GM12878 (cell line): ENCODE results near the gene GATAD2B. TPM values are rescaled to one million over a fixed set of nuclear protein-coding genes. Genes with fewer than 3 reads are reported as not detected.

Experiments used
- BACH1 ChIP-seq: fragments of 450-650 bp; IDR thresholded peaks from 2 replicates; pipeline ENCODE4 v1.6.1; 2017; ENCODE audit warnings: mild to moderate bottlenecking, borderline replicate concordance
- BMI1 ChIP-seq: fragments of 450-650 bp; IDR thresholded peaks from 2 replicates; pipeline ENCODE4 v1.6.1; 2016; ENCODE audit warnings: mild to moderate bottlenecking, moderate library complexity, borderline replicate concordance
- CBFB ChIP-seq: IDR thresholded peaks from 2 replicates; pipeline ENCODE4 v1.6.1; 2016; ENCODE audit warnings: antibody characterized with exemption, low read depth
- CHD2 ChIP-seq: IDR thresholded peaks from 2 replicates; pipeline ENCODE4 v1.6.1; 2011; ENCODE audit warnings: low read depth, low read length, improper control_type of control experiment, borderline replicate concordance
- HDGF ChIP-seq: fragments of 450-650 bp; IDR thresholded peaks from 2 replicates; pipeline ENCODE4 v1.6.1; 2016; ENCODE audit warnings: antibody characterized with exemption
- IRF3 ChIP-seq: fragments of 450-650 bp; IDR thresholded peaks from 2 replicates; pipeline ENCODE4 v1.6.1; 2014; ENCODE audit warnings: mild to moderate bottlenecking
- IRF5 ChIP-seq: fragments of 450-650 bp; IDR thresholded peaks from 2 replicates; pipeline ENCODE4 v1.6.1; 2017; ENCODE audit warnings: borderline replicate concordance
- MAX ChIP-seq: IDR thresholded peaks from 2 replicates; pipeline ENCODE4 v1.6.1; 2012; ENCODE audit warnings: low read depth, low read length, improper control_type of control experiment
- NBN ChIP-seq: fragments of 450-650 bp; IDR thresholded peaks from 2 replicates; pipeline ENCODE4 v1.6.1; 2016
- NR2C1 ChIP-seq: fragments of 450-650 bp; IDR thresholded peaks from 2 replicates; pipeline ENCODE4 v1.6.1; 2017; ENCODE audit warnings: antibody characterized with exemption, mild to moderate bottlenecking, moderate library complexity
- NRF1 ChIP-seq: conservative IDR thresholded peaks from 2 replicates; pipeline ENCODE4 v1.6.1; 2011; ENCODE audit warnings: mild to moderate bottlenecking, low read depth, low read length, improper control_type of control experiment
- PAX5 ChIP-seq: IDR thresholded peaks from 2 replicates; pipeline ENCODE4 v1.6.1; 2011; ENCODE audit warnings: low read depth, low read length, borderline replicate concordance
- POLR2A ChIP-seq: IDR thresholded peaks from 2 replicates; pipeline ENCODE4 v1.6.1; 2011; ENCODE audit warnings: low read depth, mild to moderate bottlenecking, low read length
- POLR2AphosphoS2 ChIP-seq: IDR thresholded peaks from 2 replicates; pipeline ENCODE4 v1.6.1; 2011; ENCODE audit warnings: low read depth, mild to moderate bottlenecking, low read length, improper control_type of control experiment, moderate library complexity
- RAD51 ChIP-seq: fragments of 450-650 bp; IDR thresholded peaks from 2 replicates; pipeline ENCODE4 v1.6.1; 2016; ENCODE audit warnings: moderate library complexity, mild to moderate bottlenecking, inconsistent platforms
- SRF ChIP-seq, 2 experiments: IDR thresholded peaks; 2 replicates each; pipeline ENCODE4 v1.6.1; 2011; ENCODE audit warnings: low read depth in 2 of 2, low read length in 2 of 2, mild to moderate bottlenecking in 1 of 2, moderate library complexity in 1 of 2
- STAT3 ChIP-seq: IDR thresholded peaks from 2 replicates; pipeline ENCODE4 v1.6.1; 2011; ENCODE audit warnings: low read depth, low read length, improper control_type of control experiment
- TCF7 ChIP-seq: IDR thresholded peaks from 2 replicates; pipeline ENCODE4 v1.6.1; 2014; ENCODE audit warnings: antibody characterized with exemption, borderline replicate concordance
- ZNF384 ChIP-seq: IDR thresholded peaks from 2 replicates; pipeline ENCODE4 v1.6.1; 2012; ENCODE audit warnings: low read depth, mild to moderate bottlenecking, low read length, improper control_type of control experiment, borderline replicate concordance
- polyA plus RNA-seq, 11 experiments: library from polyadenylated mRNA; depleted of rRNA in 4 of 11; unstranded in 6 of 11; stranded (reverse) in 5 of 11; fragments of >200 nt; fragmentation: Nextera tagmentation in 4 of 11; fragmentation: Illumina TruSeq in 1 of 11; extraction: Ambion mirVana in 4 of 11; extraction: Trizol in 1 of 11; gene quantifications; 1 replicate in 1 of 11; 2 replicates in 10 of 11; pipeline versions ENCODE4 v1.2.1 to v1.2.3, GENCODE V29; 2011 to 2016; ENCODE audit warnings: inconsistent platforms in 2 of 11, missing spikeins in 2 of 11, low read depth in 1 of 11
- total RNA-seq, 4 experiments: library from RNA; depleted of rRNA in 3 of 4; stranded (reverse); fragments of >200 nt in 3 of 4; fragmentation: Illumina TruSeq in 1 of 4; extraction: Trizol in 1 of 4; gene quantifications; 2 replicates each; pipeline versions ENCODE4 v1.2.1 to v1.2.3, GENCODE V29; 2013 to 2021
- TF ChIP-seq, protein P1 (sequence below): IDR thresholded peaks from 2 replicates; pipeline ENCODE4 v1.6.1; 2012; ENCODE audit warnings: mild to moderate bottlenecking, low read depth, low read length
- TF ChIP-seq, protein P2 (sequence below): fragments of 450-650 bp; formaldehyde crosslinking; IDR thresholded peaks from 2 replicates; pipeline ENCODE4 v1.5.0; 2022; ENCODE audit warnings: mild to moderate bottlenecking, missing genetic modification characterization

Gene GATAD2B
- total and polyA plus RNA-seq, 10 of the 15 experiments (the other 5 are each of a cell fraction or from before 2014, with no cell fraction given): 2.4 to 63.1 (median 8.7) TPM

GRCh38 chr1:153791648-153792253 lies 131.0 kb downstream of the GATAD2B start (continued):
- TF ChIP-seq, protein P1, sequence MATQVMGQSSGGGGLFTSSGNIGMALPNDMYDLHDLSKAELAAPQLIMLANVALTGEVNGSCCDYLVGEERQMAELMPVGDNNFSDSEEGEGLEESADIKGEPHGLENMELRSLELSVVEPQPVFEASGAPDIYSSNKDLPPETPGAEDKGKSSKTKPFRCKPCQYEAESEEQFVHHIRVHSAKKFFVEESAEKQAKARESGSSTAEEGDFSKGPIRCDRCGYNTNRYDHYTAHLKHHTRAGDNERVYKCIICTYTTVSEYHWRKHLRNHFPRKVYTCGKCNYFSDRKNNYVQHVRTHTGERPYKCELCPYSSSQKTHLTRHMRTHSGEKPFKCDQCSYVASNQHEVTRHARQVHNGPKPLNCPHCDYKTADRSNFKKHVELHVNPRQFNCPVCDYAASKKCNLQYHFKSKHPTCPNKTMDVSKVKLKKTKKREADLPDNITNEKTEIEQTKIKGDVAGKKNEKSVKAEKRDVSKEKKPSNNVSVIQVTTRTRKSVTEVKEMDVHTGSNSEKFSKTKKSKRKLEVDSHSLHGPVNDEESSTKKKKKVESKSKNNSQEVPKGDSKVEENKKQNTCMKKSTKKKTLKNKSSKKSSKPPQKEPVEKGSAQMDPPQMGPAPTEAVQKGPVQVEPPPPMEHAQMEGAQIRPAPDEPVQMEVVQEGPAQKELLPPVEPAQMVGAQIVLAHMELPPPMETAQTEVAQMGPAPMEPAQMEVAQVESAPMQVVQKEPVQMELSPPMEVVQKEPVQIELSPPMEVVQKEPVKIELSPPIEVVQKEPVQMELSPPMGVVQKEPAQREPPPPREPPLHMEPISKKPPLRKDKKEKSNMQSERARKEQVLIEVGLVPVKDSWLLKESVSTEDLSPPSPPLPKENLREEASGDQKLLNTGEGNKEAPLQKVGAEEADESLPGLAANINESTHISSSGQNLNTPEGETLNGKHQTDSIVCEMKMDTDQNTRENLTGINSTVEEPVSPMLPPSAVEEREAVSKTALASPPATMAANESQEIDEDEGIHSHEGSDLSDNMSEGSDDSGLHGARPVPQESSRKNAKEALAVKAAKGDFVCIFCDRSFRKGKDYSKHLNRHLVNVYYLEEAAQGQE: no peak
- no peak for TF ChIP-seq CHD2
- no peak for TF ChIP-seq IRF5
- no peak for TF ChIP-seq ZNF384
- no peak for TF ChIP-seq BACH1
- no peak; the same call in 1 of the 2 replicates for TF ChIP-seq BMI1
- no peak for TF ChIP-seq NBN
- no peak for TF ChIP-seq STAT3
- TF ChIP-seq NR2C1: no peak
- TF ChIP-seq, protein P2, sequence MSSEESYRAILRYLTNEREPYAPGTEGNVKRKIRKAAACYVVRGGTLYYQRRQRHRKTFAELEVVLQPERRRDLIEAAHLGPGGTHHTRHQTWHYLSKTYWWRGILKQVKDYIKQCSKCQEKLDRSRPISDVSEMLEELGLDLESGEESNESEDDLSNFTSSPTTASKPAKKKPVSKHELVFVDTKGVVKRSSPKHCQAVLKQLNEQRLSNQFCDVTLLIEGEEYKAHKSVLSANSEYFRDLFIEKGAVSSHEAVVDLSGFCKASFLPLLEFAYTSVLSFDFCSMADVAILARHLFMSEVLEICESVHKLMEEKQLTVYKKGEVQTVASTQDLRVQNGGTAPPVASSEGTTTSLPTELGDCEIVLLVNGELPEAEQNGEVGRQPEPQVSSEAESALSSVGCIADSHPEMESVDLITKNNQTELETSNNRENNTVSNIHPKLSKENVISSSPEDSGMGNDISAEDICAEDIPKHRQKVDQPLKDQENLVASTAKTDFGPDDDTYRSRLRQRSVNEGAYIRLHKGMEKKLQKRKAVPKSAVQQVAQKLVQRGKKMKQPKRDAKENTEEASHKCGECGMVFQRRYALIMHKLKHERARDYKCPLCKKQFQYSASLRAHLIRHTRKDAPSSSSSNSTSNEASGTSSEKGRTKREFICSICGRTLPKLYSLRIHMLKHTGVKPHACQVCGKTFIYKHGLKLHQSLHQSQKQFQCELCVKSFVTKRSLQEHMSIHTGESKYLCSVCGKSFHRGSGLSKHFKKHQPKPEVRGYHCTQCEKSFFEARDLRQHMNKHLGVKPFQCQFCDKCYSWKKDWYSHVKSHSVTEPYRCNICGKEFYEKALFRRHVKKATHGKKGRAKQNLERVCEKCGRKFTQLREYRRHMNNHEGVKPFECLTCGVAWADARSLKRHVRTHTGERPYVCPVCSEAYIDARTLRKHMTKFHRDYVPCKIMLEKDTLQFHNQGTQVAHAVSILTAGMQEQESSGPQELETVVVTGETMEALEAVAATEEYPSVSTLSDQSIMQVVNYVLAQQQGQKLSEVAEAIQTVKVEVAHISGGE (CRISPR knock-in tag): no peak
- no peak for TF ChIP-seq NRF1
- TF ChIP-seq RAD51: no peak
- no peak for TF ChIP-seq PAX5
- no peak for TF ChIP-seq SRF (IDR thresholded peaks at IDR 0.05; ENCODE audit: low read depth in 2 of 2, low read length in 2 of 2)
- no peak for TF ChIP-seq IRF3
- no peak for TF ChIP-seq TCF7
- TF ChIP-seq HDGF: 0 out of 2 replicates have a peak, but pooled peaks have one; percentile 39
- no peak for TF ChIP-seq CBFB
- TF ChIP-seq POLR2AphosphoS2: no peak
- TF ChIP-seq MAX: no peak
- TF ChIP-seq POLR2A: 0 out of 2 replicates have a peak, but pooled peaks have one; percentile 37
